H1 (cell line): Measurements from ENCODE around the gene USP10.

Experiments
- CTBP2 ChIP-seq: IDR thresholded peaks from 2 replicates; pipeline ENCODE4 v1.7.0; 2011; ENCODE audit warnings: borderline replicate concordance, mild to moderate bottlenecking, moderate library complexity, mixed read lengths, low read length; ENCODE audit not compliant: insufficient read depth, insufficient read length
- EZH2 ChIP-seq: fragments of 200-600 bp; sonication (generic); IDR thresholded peaks from 2 replicates; pipeline ENCODE4 v1.7.1; 2012; ENCODE audit warnings: low read depth, mild to moderate bottlenecking, moderate library complexity, low read length, inconsistent platforms; ENCODE audit not compliant: severe bottlenecking
- HDAC2 ChIP-seq, 2 experiments: fragments of 300-600 bp in 1 of 2; sonication (generic) in 1 of 2; IDR thresholded peaks; 2 replicates each; pipeline ENCODE4 v1.6.1; 2011 to 2012; ENCODE audit warnings: low read depth in 2 of 2, low read length in 2 of 2, mild to moderate bottlenecking in 2 of 2, moderate library complexity in 2 of 2, borderline replicate concordance in 1 of 2, inconsistent platforms in 1 of 2
- JUND ChIP-seq: IDR thresholded peaks from 2 replicates; pipeline ENCODE4 v1.6.1; 2011; ENCODE audit warnings: mild to moderate bottlenecking, improper control_type of control experiment, low read length
- KDM4A ChIP-seq: IDR thresholded peaks from one replicate; pipeline ENCODE4 v1.7.1; 2012; ENCODE audit warnings: low read depth, mild to moderate bottlenecking, moderate library complexity, low read length, inconsistent platforms; ENCODE audit not compliant: severe bottlenecking
- NRF1 ChIP-seq: IDR thresholded peaks from 2 replicates; pipeline ENCODE4 v1.6.1; 2011; ENCODE audit warnings: mild to moderate bottlenecking, low read depth, low read length, improper control_type of control experiment
- PHF8 ChIP-seq: fragments of 200-600 bp; sonication (generic); conservative IDR thresholded peaks from 2 replicates; pipeline ENCODE4 v1.7.1; 2012; ENCODE audit warnings: low read depth, mild to moderate bottlenecking, inconsistent platforms, low read length, moderate library complexity
- ZNF274 ChIP-seq: IDR thresholded peaks from 2 replicates; pipeline ENCODE4 v1.7.0; 2012; ENCODE audit warnings: low read length, borderline replicate concordance; ENCODE audit errors: extremely low read depth
- TF ChIP-seq, protein P1 (sequence below), 3 experiments: IDR thresholded peaks; 1 replicate in 2 of 3; 2 replicates in 1 of 3; pipeline versions ENCODE4 v1.5.1 to v1.6.1; 2011; ENCODE audit warnings: low read length in 3 of 3, mild to moderate bottlenecking in 3 of 3, inconsistent platforms in 2 of 3, low read depth in 1 of 3, moderate library complexity in 1 of 3; ENCODE audit not compliant: insufficient read depth in 1 of 3; ENCODE audit errors: control extremely low read depth in 1 of 3

DNA sequence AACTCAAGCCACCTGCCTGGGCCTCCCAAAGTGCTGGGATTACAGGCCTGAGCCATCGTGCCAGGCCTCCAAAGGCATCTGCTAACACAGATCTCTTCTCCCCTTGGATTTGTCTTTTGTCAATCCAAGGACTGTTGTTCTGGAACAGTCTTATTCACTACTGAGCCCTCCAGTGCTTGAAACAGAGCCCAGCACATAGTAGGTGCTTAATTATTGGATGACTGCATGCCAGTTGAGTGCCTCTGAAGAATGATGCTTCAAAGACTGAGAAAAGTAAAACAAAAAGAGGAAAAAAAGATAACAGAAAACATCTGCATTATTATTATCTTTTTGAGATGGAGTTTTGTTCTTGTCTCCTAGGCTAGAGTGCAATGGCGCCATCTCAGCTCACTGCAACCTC lies 118.3 kb downstream of the USP10 start:
- TF ChIP-seq CTBP2 (no peak), ZNF274 (no peak), JUND (no peak), KDM4A (no peak), NRF1 (no peak), EZH2 (no peak), HDAC2 (IDR thresholded peaks at IDR 0.05; ENCODE audit: borderline replicate concordance in 1 of 2, low read depth in 2 of 2, low read length in 2 of 2) (no peak), PHF8 (no peak)
- TF ChIP-seq, protein P1, sequence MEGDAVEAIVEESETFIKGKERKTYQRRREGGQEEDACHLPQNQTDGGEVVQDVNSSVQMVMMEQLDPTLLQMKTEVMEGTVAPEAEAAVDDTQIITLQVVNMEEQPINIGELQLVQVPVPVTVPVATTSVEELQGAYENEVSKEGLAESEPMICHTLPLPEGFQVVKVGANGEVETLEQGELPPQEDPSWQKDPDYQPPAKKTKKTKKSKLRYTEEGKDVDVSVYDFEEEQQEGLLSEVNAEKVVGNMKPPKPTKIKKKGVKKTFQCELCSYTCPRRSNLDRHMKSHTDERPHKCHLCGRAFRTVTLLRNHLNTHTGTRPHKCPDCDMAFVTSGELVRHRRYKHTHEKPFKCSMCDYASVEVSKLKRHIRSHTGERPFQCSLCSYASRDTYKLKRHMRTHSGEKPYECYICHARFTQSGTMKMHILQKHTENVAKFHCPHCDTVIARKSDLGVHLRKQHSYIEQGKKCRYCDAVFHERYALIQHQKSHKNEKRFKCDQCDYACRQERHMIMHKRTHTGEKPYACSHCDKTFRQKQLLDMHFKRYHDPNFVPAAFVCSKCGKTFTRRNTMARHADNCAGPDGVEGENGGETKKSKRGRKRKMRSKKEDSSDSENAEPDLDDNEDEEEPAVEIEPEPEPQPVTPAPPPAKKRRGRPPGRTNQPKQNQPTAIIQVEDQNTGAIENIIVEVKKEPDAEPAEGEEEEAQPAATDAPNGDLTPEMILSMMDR (IDR thresholded peaks at IDR 0.05; ENCODE audit: control extremely low read depth in 1 of 3, insufficient read depth in 1 of 3, low read depth in 1 of 3, low read length in 3 of 3) = no peak
